HEK293T (cell line): Measurements from ENCODE around the gene SETBP1.

Experiments
- BHLHE40 ChIP-seq: fragments of 450-650 bp; IDR thresholded peaks from 2 replicates; pipeline ENCODE4 v1.6.1; 2016; ENCODE audit warnings: mild to moderate bottlenecking, moderate library complexity, borderline replicate concordance
- CTBP1 ChIP-seq: fragments of 450-650 bp; IDR thresholded peaks from 2 replicates; pipeline ENCODE4 v1.6.1; 2016; ENCODE audit warnings: borderline replicate concordance
- ELF4 ChIP-seq: fragments of 450-650 bp; IDR thresholded peaks from 2 replicates; pipeline ENCODE4 v1.6.1; 2017; ENCODE audit warnings: antibody characterized with exemption
- FOXM1 ChIP-seq: fragments of 450-650 bp; IDR thresholded peaks from 2 replicates; pipeline ENCODE4 v1.6.1; 2017; ENCODE audit warnings: mild to moderate bottlenecking, borderline replicate concordance
- NFRKB ChIP-seq: fragments of 450-650 bp; IDR thresholded peaks from 2 replicates; pipeline ENCODE4 v1.6.1; 2016; ENCODE audit warnings: mild to moderate bottlenecking, moderate library complexity
- SP1 ChIP-seq: fragments of 450-650 bp; IDR thresholded peaks from 2 replicates; pipeline ENCODE4 v1.6.1; 2017
- SUZ12 ChIP-seq: fragments of 450-650 bp; IDR thresholded peaks from 2 replicates; pipeline ENCODE4 v1.6.1; 2016; ENCODE audit warnings: mild to moderate bottlenecking

- TF ChIP-seq BHLHE40: no peak
- TF ChIP-seq FOXM1: no peak
- TF ChIP-seq SP1: no peak
- no peak for TF ChIP-seq ELF4
- no peak for TF ChIP-seq NFRKB
- TF ChIP-seq CTBP1: no peak
- TF ChIP-seq SUZ12: no peak
Observed at GRCh38 chr18:45106331-45106774, 425.7 kb downstream of the SETBP1 start.
